Measurements from ENCODE around the gene MVB12A. TPM values are rescaled to one million over a fixed set of nuclear protein-coding genes. Genes with fewer than 3 reads are reported as not detected.
A peak's percentile ranks its signal among the peaks of the same experiment; 100 is the strongest.

Gene MVB12A
- total RNA-seq, 2 experiments from 2014 or later, result 57.3 to 65.1 TPM

GRCh38 chr19:17402982-17403855, 16.6 kb upstream of the MVB12A start:
- Histone ChIP-seq H3K79me2 (ENCODE audit: insufficient read depth, low read depth, low read length) (peaks cover 48% of the 10 kb centered on the region), H3K9me3 (ENCODE audit: low read length) (no peaks in the 10 kb centered on the region), H3K4me1 (ENCODE audit: insufficient read depth, low read length, poor library complexity, severe bottlenecking) (peaks cover 15% of the 10 kb centered on the region), H3K4me3 (ENCODE audit: low read depth, low read length, poor library complexity, severe bottlenecking) (peak overlapping the region; percentile 90), H3K4me2 (ENCODE audit: low read length) (peak overlapping the region; percentile 86), H3K36me3 (ENCODE audit: insufficient read depth, low read length) (peaks cover 45% of the 10 kb centered on the region), H3K27ac (ENCODE audit: low read depth, low read length, poor library complexity, severe bottlenecking) (peak overlapping the region; percentile 93), H3K9me2 (ENCODE audit: insufficient read depth, low read length) (no peaks in the 10 kb centered on the region), H2AFZ (ENCODE audit: low read length) (no peak overlapping the region), H4K20me1 (ENCODE audit: insufficient read depth, low read length) (0 out of 2 replicates have a peak, but pooled peaks cover 3% of the 10 kb centered on the region)
- ChIA-PET POLR2A (interaction anchor here (0.5 to 1.0 kb wide), 4 partner anchors 9 to 305 kb away, joined by 3 to 7 read pairs (median 3); no protein-coding TSS in a partner anchor), CTCF (ENCODE audit: unreplicated experiment) (interaction anchor here (0.6 kb wide), 1 partner anchor 799 kb away, joined by 3 read pairs; no protein-coding TSS in a partner anchor)
- no peak for TF ChIP-seq CTCF (conservative IDR thresholded peaks at IDR 0.05; ENCODE audit: low read length)
- no peak for TF ChIP-seq EZH2phosphoT487 (IDR thresholded peaks at IDR 0.05; ENCODE audit: borderline replicate concordance, low read depth, low read length)
- DNase-seq (ENCODE audit: low spot score), result peak; percentile 56
- intact Hi-C loops (cut with micrococcal nuclease; ENCODE audit: unreplicated experiment), result no loop called here
- TSS peak; percentile 90 for BruUV-seq (replicated peaks)

- ChIA-PET POLR2A (interaction anchor here (0.6 kb wide), 2 partner anchors 9 to 636 kb away, joined by 3 to 4 read pairs; no protein-coding TSS in a partner anchor), CTCF (ENCODE audit: unreplicated experiment) (interaction anchor here (0.6 kb wide), 1 partner anchor 800 kb away, joined by 3 read pairs; no protein-coding TSS in a partner anchor)
- no peak for TF ChIP-seq CTCF (conservative IDR thresholded peaks at IDR 0.05; ENCODE audit: low read length)
- no peak for TF ChIP-seq EZH2phosphoT487 (IDR thresholded peaks at IDR 0.05; ENCODE audit: borderline replicate concordance, low read depth, low read length)
- no peaks in the 10 kb centered on the region for H3K9me3 ChIP-seq (ENCODE audit: low read length)
- no peak for DNase-seq (ENCODE audit: low spot score)
- intact Hi-C loops (cut with micrococcal nuclease; ENCODE audit: unreplicated experiment), result no loop called here
- peak overlapping the region; percentile 93 for H3K27ac ChIP-seq (ENCODE audit: low read depth, low read length, poor library complexity, severe bottlenecking)
- H3K4me3 ChIP-seq (ENCODE audit: low read depth, low read length, poor library complexity, severe bottlenecking), result peak overlapping the region; percentile 90
- no peak overlapping the region for H2AFZ ChIP-seq (ENCODE audit: low read length)
- no TSS peak for BruUV-seq (replicated peaks)
- H3K9me2 ChIP-seq (ENCODE audit: insufficient read depth, low read length), result no peaks in the 10 kb centered on the region
- H4K20me1 ChIP-seq (ENCODE audit: insufficient read depth, low read length), result 0 out of 2 replicates have a peak, but pooled peaks cover 3% of the 10 kb centered on the region
- peaks cover 22% of the 10 kb centered on the region for H3K4me1 ChIP-seq (ENCODE audit: insufficient read depth, low read length, poor library complexity, severe bottlenecking)
- peak overlapping the region; percentile 86 for H3K4me2 ChIP-seq (ENCODE audit: low read length)
- peaks cover 37% of the 10 kb centered on the region for H3K36me3 ChIP-seq (ENCODE audit: insufficient read depth, low read length)
- H3K79me2 ChIP-seq (ENCODE audit: insufficient read depth, low read depth, low read length), result peaks cover 56% of the 10 kb centered on the region
These were observed 15.8 kb upstream of the MVB12A start for GRCh38 chr19:17404015-17404414.
